Mesendoderm (in vitro differentiated cells): ENCODE measurements around the gene OMA1.

Source experiments
- DNase-seq: peaks from one replicate; pipeline ENCODE4 v3.0.0; 2013
- H2AK5ac ChIP-seq: 2 replicates; pipeline ENCODE4 v1.6.1; 2013; ENCODE audit warnings: low read length, inconsistent platforms
- H2BK120ac ChIP-seq: 2 replicates; pipeline ENCODE4 v1.6.1; 2013; ENCODE audit warnings: low read depth, mild to moderate bottlenecking, low read length, moderate library complexity, mixed read lengths
- H2BK15ac ChIP-seq: replicated peaks from 2 replicates; pipeline ENCODE4 v1.6.1; 2013; ENCODE audit warnings: low read depth, mild to moderate bottlenecking, moderate library complexity
- H2BK5ac ChIP-seq: 2 replicates; pipeline ENCODE4 v1.6.1; 2013; ENCODE audit warnings: low read length, inconsistent platforms
- H3K18ac ChIP-seq: 2 replicates; pipeline ENCODE4 v1.6.1; 2013; ENCODE audit warnings: mild to moderate bottlenecking, low read length, mixed read lengths
- H3K23ac ChIP-seq: one replicate; pipeline ENCODE4 v1.6.1; 2013; ENCODE audit warnings: low read length
- H3K27ac ChIP-seq: 2 replicates; pipeline ENCODE4 v1.5.1; 2013; ENCODE audit warnings: low read depth, mild to moderate bottlenecking, inconsistent platforms, low read length, moderate library complexity
- H3K27me3 ChIP-seq: 2 replicates; pipeline ENCODE4 v1.6.1; 2013; ENCODE audit warnings: low read length, control low read depth, mild to moderate bottlenecking, inconsistent platforms; ENCODE audit not compliant: insufficient read depth, poor library complexity
- H3K36me3 ChIP-seq: 2 replicates; pipeline ENCODE4 v1.6.1; 2013; ENCODE audit warnings: low read length, inconsistent platforms; ENCODE audit not compliant: control insufficient read depth, insufficient read depth
- H3K4ac ChIP-seq: one replicate; pipeline ENCODE4 v1.6.1; 2013; ENCODE audit warnings: low read depth, mild to moderate bottlenecking, low read length, moderate library complexity
- H3K4me1 ChIP-seq: 2 replicates; pipeline ENCODE4 v1.6.1; 2013; ENCODE audit warnings: low read depth, low read length, inconsistent platforms; ENCODE audit not compliant: control insufficient read depth
- H3K4me2 ChIP-seq: 2 replicates; pipeline ENCODE4 v1.6.1; 2013; ENCODE audit warnings: low read length
- H3K4me3 ChIP-seq: 2 replicates; pipeline ENCODE4 v1.5.1; 2013; ENCODE audit warnings: mild to moderate bottlenecking, low read length
- H3K56ac ChIP-seq: one replicate; pipeline ENCODE4 v1.6.1; 2013; ENCODE audit warnings: low read length
- H3K79me1 ChIP-seq: 2 replicates; pipeline ENCODE4 v1.6.1; 2013; ENCODE audit warnings: low read length, inconsistent platforms
- H3K79me2 ChIP-seq: 2 replicates; pipeline ENCODE4 v1.6.1; 2013; ENCODE audit warnings: mild to moderate bottlenecking, low read length; ENCODE audit not compliant: control insufficient read depth, insufficient read depth
- H3K9ac ChIP-seq: 2 replicates; pipeline ENCODE4 v1.6.1; 2013; ENCODE audit warnings: low read length, inconsistent platforms
- H4K5ac ChIP-seq: one replicate; pipeline ENCODE4 v1.6.1; 2013; ENCODE audit warnings: low read length
- H4K8ac ChIP-seq: one replicate; pipeline ENCODE4 v1.6.1; 2013; ENCODE audit warnings: low read depth, mild to moderate bottlenecking, control low read depth, low read length, moderate library complexity
- WGBS: extraction: QIAGEN DNeasy Blood & Tissue Kit; methylation state at CpG from one replicate; pipeline ENCODE4 v1.1.7; 2013; ENCODE audit warnings: low lambda C conversion rate, missing lambda C conversion rate; ENCODE audit not compliant: insufficient coverage; ENCODE audit errors: extremely low coverage; 5-methylcytosine and 5-hydroxymethylcytosine counted together

OMA1 gene

DNA sequence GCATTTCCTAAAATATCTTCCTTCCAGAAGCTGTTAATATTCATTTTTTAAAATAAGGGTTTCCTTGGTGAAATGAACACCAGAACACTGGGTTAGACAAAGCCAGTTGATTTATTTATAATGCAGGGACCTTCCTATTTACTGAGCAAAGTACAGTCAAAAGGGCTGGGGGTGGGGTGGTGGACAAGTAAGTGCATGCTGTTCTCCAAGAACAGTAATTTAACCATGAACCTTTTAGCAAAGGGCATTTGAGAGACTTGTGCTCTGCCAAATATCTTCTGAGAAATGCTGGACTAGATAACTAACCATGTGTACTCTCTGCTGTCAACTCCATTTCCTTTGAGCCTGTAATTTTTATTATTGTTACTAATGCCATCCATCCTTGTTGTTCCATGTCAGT is 100.2 kb downstream of the OMA1 start:
- no peak overlapping the region for H2BK120ac ChIP-seq
- no peak overlapping the region for H3K18ac ChIP-seq
- H3K4ac ChIP-seq: no peak overlapping the region
- H3K4me1 ChIP-seq: peaks cover 4% of the 10 kb centered on the region
- no peak overlapping the region for H3K9ac ChIP-seq
- no peaks in the 10 kb centered on the region for H3K27me3 ChIP-seq
- H2BK5ac ChIP-seq: no peak overlapping the region
- H2BK15ac ChIP-seq: no peak overlapping the region
- H2AK5ac ChIP-seq: no peak overlapping the region
- H4K5ac ChIP-seq: no peak overlapping the region
- no peak overlapping the region for H3K23ac ChIP-seq
- no peak overlapping the region for H3K56ac ChIP-seq
- H3K36me3 ChIP-seq: no peaks in the 10 kb centered on the region
- H3K79me1 ChIP-seq: no peaks in the 10 kb centered on the region
- H3K4me2 ChIP-seq: no peak overlapping the region
- DNase-seq: no peak
- H3K4me3 ChIP-seq: no peak overlapping the region
- no peaks in the 10 kb centered on the region for H3K79me2 ChIP-seq
- H4K8ac ChIP-seq: no peak overlapping the region
- no peak overlapping the region for H3K27ac ChIP-seq

DNA sequence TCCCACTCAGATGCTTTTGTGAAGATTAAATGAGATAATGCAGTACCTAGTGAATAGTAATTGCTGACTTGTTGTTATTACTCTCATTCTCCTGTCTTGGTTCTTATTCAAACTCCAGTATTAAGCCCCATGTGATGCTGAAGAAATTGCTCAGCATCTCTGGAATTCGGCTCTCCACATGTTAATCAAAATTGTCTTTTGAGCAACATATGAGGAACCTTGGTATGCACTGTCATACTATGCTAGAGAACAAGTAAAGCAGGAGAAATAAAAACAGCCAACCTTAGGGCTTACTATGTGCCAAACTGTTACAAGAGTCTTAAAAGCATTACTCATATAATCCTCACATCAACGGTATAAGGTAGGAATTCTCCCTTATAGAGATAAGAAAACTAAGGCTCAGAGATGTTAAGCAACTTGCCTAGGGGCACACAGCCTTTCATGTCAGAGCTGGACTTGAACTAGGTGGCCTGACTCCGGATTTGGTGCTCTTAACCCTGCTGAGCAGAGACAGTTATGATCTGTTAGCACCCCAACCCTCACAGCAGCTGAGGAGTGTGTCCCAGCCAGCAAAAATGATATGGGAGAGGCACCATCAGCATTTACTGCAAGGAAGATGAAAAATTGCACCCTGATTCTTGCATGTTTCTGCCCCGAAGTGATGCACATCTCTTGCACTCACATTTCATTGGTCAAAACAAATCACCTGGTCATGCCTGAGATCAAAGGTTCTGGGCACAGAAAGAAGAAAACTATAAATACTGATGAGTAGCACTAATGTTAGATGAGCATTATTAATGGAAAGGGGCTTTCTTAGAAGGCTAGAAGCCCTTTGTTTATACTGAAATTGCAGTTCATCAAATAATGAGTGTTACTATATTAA is 102.3 kb downstream of the OMA1 start:
- Histone ChIP-seq H3K27ac (no peak overlapping the region), H3K56ac (no peak overlapping the region), H3K4ac (no peak overlapping the region), H3K4me2 (no peak overlapping the region), H3K9ac (no peak overlapping the region), H2BK120ac (no peak overlapping the region), H3K23ac (no peak overlapping the region), H3K79me1 (no peaks in the 10 kb centered on the region), H3K4me3 (no peak overlapping the region), H4K5ac (no peak overlapping the region), H3K36me3 (no peaks in the 10 kb centered on the region), H2AK5ac (no peak overlapping the region), H3K4me1 (peaks cover 4% of the 10 kb centered on the region), H2BK15ac (no peak overlapping the region), H2BK5ac (no peak overlapping the region), H4K8ac (no peak overlapping the region), H3K27me3 (no peaks in the 10 kb centered on the region), H3K79me2 (no peaks in the 10 kb centered on the region), H3K18ac (no peak overlapping the region)
- no peak for DNase-seq
- WGBS: no CpG with 5 or more reads among the region's 4 CpGs

DNA sequence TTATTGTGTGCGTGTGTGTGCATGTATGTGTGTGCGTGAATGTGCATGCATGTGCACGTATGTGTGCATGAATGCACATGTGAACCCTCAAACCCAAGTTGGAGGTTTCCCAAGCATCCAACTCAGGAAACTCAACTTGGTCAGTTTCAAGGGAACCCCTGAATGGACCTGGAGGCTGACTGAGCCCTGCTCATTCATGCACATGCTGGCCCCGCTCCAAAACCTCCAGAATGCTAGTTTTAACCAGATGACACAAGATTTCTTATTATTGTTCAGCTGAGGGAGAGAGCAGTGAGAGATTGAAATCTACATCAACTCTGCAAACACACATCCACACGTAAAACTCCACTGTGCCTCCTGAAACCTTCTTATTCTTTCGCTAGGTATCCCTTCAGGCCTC is 104.4 kb downstream of the OMA1 start:
- H3K18ac ChIP-seq: no peak overlapping the region
- no peak overlapping the region for H3K56ac ChIP-seq
- no peak overlapping the region for H3K23ac ChIP-seq
- H3K9ac ChIP-seq: no peak overlapping the region
- H2BK15ac ChIP-seq: no peak overlapping the region
- no peak overlapping the region for H3K4me3 ChIP-seq
- no peak overlapping the region for H3K4ac ChIP-seq
- no peak overlapping the region for H3K4me2 ChIP-seq
- no peaks in the 10 kb centered on the region for H3K79me2 ChIP-seq
- no peak overlapping the region for H2AK5ac ChIP-seq
- no peak overlapping the region for H4K5ac ChIP-seq
- DNase-seq: no peak
- no peak overlapping the region for H2BK5ac ChIP-seq
- H3K27me3 ChIP-seq: no peaks in the 10 kb centered on the region
- no peaks in the 10 kb centered on the region for H3K79me1 ChIP-seq
- no peak overlapping the region for H3K27ac ChIP-seq
- no peak overlapping the region for H2BK120ac ChIP-seq
- H4K8ac ChIP-seq: no peak overlapping the region
- H3K4me1 ChIP-seq: peaks cover 2% of the 10 kb centered on the region
- no CpG with 5 or more reads among the region's 6 CpGs for WGBS
- no peaks in the 10 kb centered on the region for H3K36me3 ChIP-seq

DNA sequence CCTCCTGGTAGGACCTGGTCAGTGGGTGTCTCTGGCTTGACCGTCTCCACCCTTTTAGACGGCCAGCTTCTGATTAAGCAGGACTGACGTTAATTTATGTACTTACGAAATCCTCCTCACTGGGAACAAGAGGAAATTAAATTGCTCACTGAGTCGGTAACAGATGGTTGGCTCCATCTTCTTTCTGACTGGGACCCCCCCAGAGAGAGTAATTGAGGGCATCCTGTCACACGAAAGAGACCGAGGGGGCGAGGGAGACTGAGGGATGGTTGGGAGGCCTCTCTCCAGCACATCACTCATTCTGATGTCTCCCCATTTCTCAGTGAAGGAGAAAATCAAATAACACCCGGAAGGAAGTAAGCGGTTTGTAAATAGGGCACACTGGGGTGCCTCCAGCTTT is 104.8 kb downstream of the OMA1 start:
- H3K56ac ChIP-seq: no peak overlapping the region
- H3K36me3 ChIP-seq: no peaks in the 10 kb centered on the region
- no peak for DNase-seq
- no peaks in the 10 kb centered on the region for H3K27me3 ChIP-seq
- no peak overlapping the region for H2AK5ac ChIP-seq
- H3K23ac ChIP-seq: no peak overlapping the region
- no peaks in the 10 kb centered on the region for H3K79me1 ChIP-seq
- H2BK5ac ChIP-seq: no peak overlapping the region
- no peak overlapping the region for H3K4me2 ChIP-seq
- no peak overlapping the region for H3K27ac ChIP-seq
- no peak overlapping the region for H2BK15ac ChIP-seq
- no peak overlapping the region for H3K4me3 ChIP-seq
- H2BK120ac ChIP-seq: no peak overlapping the region
- H3K18ac ChIP-seq: no peak overlapping the region
- H3K9ac ChIP-seq: no peak overlapping the region
- H3K79me2 ChIP-seq: no peaks in the 10 kb centered on the region
- H3K4me1 ChIP-seq: peaks cover under 1% of the 10 kb centered on the region
- no peak overlapping the region for H4K5ac ChIP-seq
- no CpG with 5 or more reads among the region's 10 CpGs for WGBS
- H4K8ac ChIP-seq: no peak overlapping the region
- H3K4ac ChIP-seq: no peak overlapping the region

DNA sequence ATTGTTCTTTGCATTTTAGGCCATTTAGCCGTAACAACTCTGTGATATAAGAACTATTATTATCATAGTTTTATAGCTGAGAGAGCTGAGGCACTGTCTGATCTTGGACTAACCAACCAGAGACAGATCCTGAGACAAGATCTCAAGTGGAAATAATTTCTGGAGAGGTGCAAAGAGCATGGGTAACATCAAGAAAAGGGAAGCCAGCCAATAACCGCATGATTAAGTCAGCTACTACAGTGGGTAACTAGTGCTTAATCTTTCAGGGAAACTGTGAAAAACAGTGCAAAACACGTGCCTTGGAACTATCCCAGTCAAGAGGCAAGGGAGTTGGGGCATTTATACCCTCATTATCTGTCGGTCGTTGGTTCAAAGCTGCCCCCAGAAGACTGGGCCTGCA is 105.8 kb downstream of the OMA1 start:
- DNase-seq: no peak
- Histone ChIP-seq H4K5ac (no peak overlapping the region), H2BK120ac (no peak overlapping the region), H2BK5ac (no peak overlapping the region), H3K23ac (no peak overlapping the region), H3K4me3 (no peak overlapping the region), H2BK15ac (no peak overlapping the region), H3K4ac (no peak overlapping the region), H4K8ac (no peak overlapping the region), H3K56ac (no peak overlapping the region), H3K4me2 (no peak overlapping the region), H3K4me1 (peaks cover 2% of the 10 kb centered on the region), H3K27ac (no peak overlapping the region), H3K79me1 (no peaks in the 10 kb centered on the region), H3K9ac (no peak overlapping the region), H3K18ac (no peak overlapping the region), H3K36me3 (no peaks in the 10 kb centered on the region), H3K27me3 (no peaks in the 10 kb centered on the region), H3K79me2 (no peaks in the 10 kb centered on the region), H2AK5ac (no peak overlapping the region)
- WGBS: no CpG with 5 or more reads among the region's 5 CpGs

DNA sequence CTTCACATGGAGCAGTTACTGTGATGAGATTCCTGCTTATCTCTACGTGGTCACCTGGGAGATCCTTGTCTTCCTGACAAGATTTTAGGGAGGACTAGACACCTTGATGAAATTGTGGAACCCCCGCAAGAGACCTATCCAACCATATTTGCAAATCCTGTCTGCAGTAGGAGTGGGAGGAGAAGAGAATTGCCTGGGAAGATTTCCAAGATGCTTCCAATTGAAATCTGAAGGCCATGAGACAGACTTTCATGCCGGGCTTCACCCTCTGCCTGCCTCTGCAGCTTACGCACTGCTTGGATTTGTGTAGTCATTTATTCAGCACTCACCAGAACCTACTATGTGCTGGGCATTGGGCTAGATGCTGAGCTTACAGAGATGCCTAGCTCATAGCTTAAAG is 106.6 kb downstream of the OMA1 start:
- Histone ChIP-seq H2BK5ac (no peak overlapping the region), H4K8ac (no peak overlapping the region), H3K56ac (no peak overlapping the region), H2BK120ac (no peak overlapping the region), H3K27me3 (no peaks in the 10 kb centered on the region), H3K4me3 (no peak overlapping the region), H4K5ac (no peak overlapping the region), H3K79me2 (no peaks in the 10 kb centered on the region), H3K4me1 (peaks cover 2% of the 10 kb centered on the region), H3K9ac (no peak overlapping the region), H3K36me3 (no peaks in the 10 kb centered on the region), H3K4me2 (no peak overlapping the region), H3K18ac (no peak overlapping the region), H2AK5ac (no peak overlapping the region), H3K23ac (no peak overlapping the region), H3K79me1 (no peaks in the 10 kb centered on the region), H3K27ac (no peak overlapping the region), H3K4ac (no peak overlapping the region), H2BK15ac (no peak overlapping the region)
- no peak for DNase-seq
- no CpG with 5 or more reads among the region's 4 CpGs for WGBS
